ENCODE results near the gene CBFA2T3.

DNA sequence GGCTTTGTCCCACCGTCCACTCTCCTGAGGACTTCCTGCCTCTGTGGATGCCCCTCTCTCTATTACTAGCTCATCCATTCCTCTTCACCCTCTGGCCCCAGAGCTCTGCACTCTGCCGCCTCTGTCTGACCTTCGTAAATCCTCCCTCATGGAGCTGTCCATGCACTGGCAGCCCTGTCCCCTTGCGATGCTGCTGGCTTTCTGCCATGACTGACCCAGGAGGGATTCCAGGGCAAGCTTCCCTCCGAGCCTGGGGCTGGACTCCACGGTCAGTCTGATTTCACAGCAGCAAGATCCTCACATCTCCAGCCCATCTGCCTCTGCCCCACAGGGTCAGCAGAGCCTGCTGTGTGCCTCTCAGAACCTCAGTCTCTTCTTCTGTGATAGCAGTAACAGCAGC is 4.7 kb downstream of the CBFA2T3 start:
- TF ChIP-seq, protein P1, sequence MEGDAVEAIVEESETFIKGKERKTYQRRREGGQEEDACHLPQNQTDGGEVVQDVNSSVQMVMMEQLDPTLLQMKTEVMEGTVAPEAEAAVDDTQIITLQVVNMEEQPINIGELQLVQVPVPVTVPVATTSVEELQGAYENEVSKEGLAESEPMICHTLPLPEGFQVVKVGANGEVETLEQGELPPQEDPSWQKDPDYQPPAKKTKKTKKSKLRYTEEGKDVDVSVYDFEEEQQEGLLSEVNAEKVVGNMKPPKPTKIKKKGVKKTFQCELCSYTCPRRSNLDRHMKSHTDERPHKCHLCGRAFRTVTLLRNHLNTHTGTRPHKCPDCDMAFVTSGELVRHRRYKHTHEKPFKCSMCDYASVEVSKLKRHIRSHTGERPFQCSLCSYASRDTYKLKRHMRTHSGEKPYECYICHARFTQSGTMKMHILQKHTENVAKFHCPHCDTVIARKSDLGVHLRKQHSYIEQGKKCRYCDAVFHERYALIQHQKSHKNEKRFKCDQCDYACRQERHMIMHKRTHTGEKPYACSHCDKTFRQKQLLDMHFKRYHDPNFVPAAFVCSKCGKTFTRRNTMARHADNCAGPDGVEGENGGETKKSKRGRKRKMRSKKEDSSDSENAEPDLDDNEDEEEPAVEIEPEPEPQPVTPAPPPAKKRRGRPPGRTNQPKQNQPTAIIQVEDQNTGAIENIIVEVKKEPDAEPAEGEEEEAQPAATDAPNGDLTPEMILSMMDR (IDR thresholded peaks at IDR 0.05) = no peak
- TF ChIP-seq, protein P2, sequence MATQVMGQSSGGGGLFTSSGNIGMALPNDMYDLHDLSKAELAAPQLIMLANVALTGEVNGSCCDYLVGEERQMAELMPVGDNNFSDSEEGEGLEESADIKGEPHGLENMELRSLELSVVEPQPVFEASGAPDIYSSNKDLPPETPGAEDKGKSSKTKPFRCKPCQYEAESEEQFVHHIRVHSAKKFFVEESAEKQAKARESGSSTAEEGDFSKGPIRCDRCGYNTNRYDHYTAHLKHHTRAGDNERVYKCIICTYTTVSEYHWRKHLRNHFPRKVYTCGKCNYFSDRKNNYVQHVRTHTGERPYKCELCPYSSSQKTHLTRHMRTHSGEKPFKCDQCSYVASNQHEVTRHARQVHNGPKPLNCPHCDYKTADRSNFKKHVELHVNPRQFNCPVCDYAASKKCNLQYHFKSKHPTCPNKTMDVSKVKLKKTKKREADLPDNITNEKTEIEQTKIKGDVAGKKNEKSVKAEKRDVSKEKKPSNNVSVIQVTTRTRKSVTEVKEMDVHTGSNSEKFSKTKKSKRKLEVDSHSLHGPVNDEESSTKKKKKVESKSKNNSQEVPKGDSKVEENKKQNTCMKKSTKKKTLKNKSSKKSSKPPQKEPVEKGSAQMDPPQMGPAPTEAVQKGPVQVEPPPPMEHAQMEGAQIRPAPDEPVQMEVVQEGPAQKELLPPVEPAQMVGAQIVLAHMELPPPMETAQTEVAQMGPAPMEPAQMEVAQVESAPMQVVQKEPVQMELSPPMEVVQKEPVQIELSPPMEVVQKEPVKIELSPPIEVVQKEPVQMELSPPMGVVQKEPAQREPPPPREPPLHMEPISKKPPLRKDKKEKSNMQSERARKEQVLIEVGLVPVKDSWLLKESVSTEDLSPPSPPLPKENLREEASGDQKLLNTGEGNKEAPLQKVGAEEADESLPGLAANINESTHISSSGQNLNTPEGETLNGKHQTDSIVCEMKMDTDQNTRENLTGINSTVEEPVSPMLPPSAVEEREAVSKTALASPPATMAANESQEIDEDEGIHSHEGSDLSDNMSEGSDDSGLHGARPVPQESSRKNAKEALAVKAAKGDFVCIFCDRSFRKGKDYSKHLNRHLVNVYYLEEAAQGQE (IDR thresholded peaks at IDR 0.05; ENCODE audit: insufficient read depth in 1 of 2, low read depth in 2 of 2, low read length in 1 of 2) = no peak
- TF ChIP-seq SIN3A (IDR thresholded peaks at IDR 0.05; ENCODE audit: borderline replicate concordance, insufficient read depth, low read depth, low read length) (no peak), POLR2AphosphoS5 (IDR thresholded peaks at IDR 0.05; ENCODE audit: low read depth, low read length) (no peak)
